GM12878 (cell line): Measurements from ENCODE around the gene DPF3. TPM values are rescaled to one million over a fixed set of nuclear protein-coding genes. Genes with fewer than 3 reads are reported as not detected.

ENCODE experiments used
- ATAC-seq: fragments of 200-7000 bp; cut with Tn5 transposase; 3 replicates; pipeline ENCODE4 v1.9.1; 2020; ENCODE audit warnings: mild to moderate bottlenecking, moderate library complexity
- BruUV-seq: library from RNA; stranded (reverse); fragments of 400-500 nt; replicated peaks from 2 replicates; lab custom pipeline; 2021; lab: Mats Ljungman, UMichigan
- CTCF ChIA-PET: fragments of 300-600 bp; sonication (Branson Sonifier 250); formaldehyde crosslinking; extraction: SDS; loops from one replicate; lab custom pipeline; 2021; ENCODE audit warnings: inconsistent platforms; lab: Yijun Ruan, JAX
- POLR2A ChIA-PET: fragments of 350-600 bp; formaldehyde crosslinking; extraction: SDS; loops from one replicate; lab custom pipeline; 2021; ENCODE audit warnings: inconsistent platforms; lab: Charles Lee
- RAD21 ChIA-PET: fragments of 300-600 bp; sonication (Branson Sonifier 250); formaldehyde crosslinking; loops from one replicate; lab custom pipeline; 2023; ENCODE audit warnings: antibody characterized with exemption; ENCODE audit not compliant: unreplicated experiment; lab: Charles Lee
- SMC1A ChIA-PET: fragments of 300-600 bp; sonication (Branson Sonifier 250); formaldehyde crosslinking; loops from one replicate; lab custom pipeline; 2023; ENCODE audit not compliant: unreplicated experiment, uncharacterized antibody; lab: Charles Lee
- DNase-seq: peaks from one replicate; pipeline ENCODE4 v3.0.0-alpha.2; 2011; ENCODE audit warnings: low read depth, low spot score
- FAIRE-seq: peaks from 3 replicates; lab custom pipeline; 2011; peaks lifted over from hg19 to GRCh38; lab: Jason Lieb, UNC
- H2AFZ ChIP-seq: 2 replicates; pipeline ENCODE4 v1.6.0; 2011; ENCODE audit warnings: low read depth, low read length, control low read depth; ENCODE audit not compliant: control insufficient read depth
- H3K27ac ChIP-seq: 2 replicates; pipeline ENCODE4 v1.5.1; 2011; ENCODE audit warnings: control low read depth; ENCODE audit not compliant: control insufficient read depth, insufficient read depth
- H3K27me3 ChIP-seq, 2 experiments: replicated peaks in 1 of 2; 2 replicates each; pipeline versions ENCODE4 v1.6.0 to v1.6.1; 2011; ENCODE audit warnings: low read length in 1 of 2; ENCODE audit not compliant: control insufficient read depth in 2 of 2, insufficient read depth in 2 of 2
- H3K36me3 ChIP-seq, 2 experiments: 2 replicates each; pipeline ENCODE4 v1.5.1; 2011; ENCODE audit warnings: low read length in 1 of 2; ENCODE audit not compliant: control insufficient read depth in 2 of 2, insufficient read depth in 2 of 2
- H3K4me1 ChIP-seq: 2 replicates; pipeline ENCODE4 v1.6.1; 2011; ENCODE audit warnings: mild to moderate bottlenecking, low read length, moderate library complexity, mixed read lengths; ENCODE audit not compliant: control insufficient read depth, insufficient read depth
- H3K4me2 ChIP-seq: 2 replicates; pipeline ENCODE4 v1.6.0; 2011; ENCODE audit warnings: control low read depth; ENCODE audit not compliant: control insufficient read depth, insufficient read depth
- H3K4me3 ChIP-seq: fragments of 200-600 bp; sonication (generic); 2 replicates; pipeline ENCODE4 v1.5.1; 2016
- H3K79me2 ChIP-seq: 2 replicates; pipeline ENCODE4 v1.6.0; 2011; ENCODE audit warnings: low read length; ENCODE audit not compliant: control insufficient read depth, insufficient read depth
- H3K9ac ChIP-seq: 2 replicates; pipeline ENCODE4 v1.8.0; 2011; ENCODE audit warnings: low read length, control low read depth, mixed read lengths; ENCODE audit not compliant: control insufficient read depth, insufficient read depth
- H3K9me3 ChIP-seq: replicated peaks from 3 replicates; pipeline ENCODE4 v1.5.1; 2011; ENCODE audit warnings: mild to moderate bottlenecking, low read length; ENCODE audit not compliant: control insufficient read depth, insufficient read depth
- H4K20me1 ChIP-seq: 2 replicates; pipeline ENCODE4 v1.6.0; 2011; ENCODE audit not compliant: control insufficient read depth, insufficient read depth
- E2F4 ChIP-seq: IDR thresholded peaks from 2 replicates; pipeline ENCODE4 v1.6.1; 2012; ENCODE audit warnings: low read depth, low read length, improper control_type of control experiment
- GABPA ChIP-seq: IDR thresholded peaks from 2 replicates; pipeline ENCODE4 v1.6.1; 2014; ENCODE audit warnings: antibody characterized with exemption, low read depth, mild to moderate bottlenecking, inconsistent platforms
- IRF5 ChIP-seq: fragments of 450-650 bp; IDR thresholded peaks from 2 replicates; pipeline ENCODE4 v1.6.1; 2017; ENCODE audit warnings: borderline replicate concordance
- LARP7 ChIP-seq: fragments of 450-650 bp; IDR thresholded peaks from 2 replicates; pipeline ENCODE4 v1.6.1; 2017; ENCODE audit warnings: mild to moderate bottlenecking
- MEF2A ChIP-seq: IDR thresholded peaks from 2 replicates; pipeline ENCODE4 v1.6.1; 2011; ENCODE audit warnings: low read depth, mild to moderate bottlenecking, low read length, moderate library complexity; ENCODE audit not compliant: insufficient read depth
- ZBTB11 ChIP-seq: fragments of 450-650 bp; formaldehyde crosslinking; IDR thresholded peaks from 2 replicates; pipeline ENCODE4 v1.5.0; 2022; ENCODE audit warnings: mild to moderate bottlenecking, missing genetic modification characterization
- WGBS: methylation state at CpG from one replicate; pipeline ENCODE4 v1.1.6; 2016; ENCODE audit warnings: low lambda C conversion rate; ENCODE audit not compliant: insufficient replicate concordance, insufficient coverage; ENCODE audit errors: missing lambda C conversion rate; 5-methylcytosine and 5-hydroxymethylcytosine counted together
- in situ Hi-C: fragments of 300-500 bp; cut with MboI; formaldehyde crosslinking; loops from 9 replicates; pipeline ENCODE4 v1.14.3; 2018; ENCODE audit warnings: mixed read lengths
- intact Hi-C: fragments of 100-400 bp; cut with micrococcal nuclease; formaldehyde crosslinking; loops from one replicate; pipeline ENCODE4 v1.14.2; 2022; ENCODE audit not compliant: unreplicated experiment
- polyA plus RNA-seq, 11 experiments: library from polyadenylated mRNA; depleted of rRNA in 4 of 11; unstranded in 6 of 11; stranded (reverse) in 5 of 11; fragments of >200 nt; fragmentation: Nextera tagmentation in 4 of 11; fragmentation: Illumina TruSeq in 1 of 11; extraction: Ambion mirVana in 4 of 11; extraction: Trizol in 1 of 11; gene quantifications; 1 replicate in 1 of 11; 2 replicates in 10 of 11; pipeline versions ENCODE4 v1.2.1 to v1.2.3, GENCODE V29; 2011 to 2016; ENCODE audit warnings: inconsistent platforms in 2 of 11, missing spikeins in 2 of 11, low read depth in 1 of 11
- total RNA-seq, 4 experiments: library from RNA; depleted of rRNA in 3 of 4; stranded (reverse); fragments of >200 nt in 3 of 4; fragmentation: Illumina TruSeq in 1 of 4; extraction: Trizol in 1 of 4; gene quantifications; 2 replicates each; pipeline versions ENCODE4 v1.2.1 to v1.2.3, GENCODE V29; 2013 to 2021
- TF ChIP-seq, protein P1 (sequence below): fragments of 450-650 bp; IDR thresholded peaks from 2 replicates; pipeline ENCODE4 v1.6.1; 2017; ENCODE audit warnings: mild to moderate bottlenecking, low read depth, inconsistent platforms; ENCODE audit not compliant: poor library complexity, severe bottlenecking

The DPF3 gene
- total and polyA plus RNA-seq, 10 of the 15 experiments (the other 5 are each of a cell fraction or from before 2014, with no cell fraction given), result 0.69 to 8.0 (median 2.2) TPM

DNA sequence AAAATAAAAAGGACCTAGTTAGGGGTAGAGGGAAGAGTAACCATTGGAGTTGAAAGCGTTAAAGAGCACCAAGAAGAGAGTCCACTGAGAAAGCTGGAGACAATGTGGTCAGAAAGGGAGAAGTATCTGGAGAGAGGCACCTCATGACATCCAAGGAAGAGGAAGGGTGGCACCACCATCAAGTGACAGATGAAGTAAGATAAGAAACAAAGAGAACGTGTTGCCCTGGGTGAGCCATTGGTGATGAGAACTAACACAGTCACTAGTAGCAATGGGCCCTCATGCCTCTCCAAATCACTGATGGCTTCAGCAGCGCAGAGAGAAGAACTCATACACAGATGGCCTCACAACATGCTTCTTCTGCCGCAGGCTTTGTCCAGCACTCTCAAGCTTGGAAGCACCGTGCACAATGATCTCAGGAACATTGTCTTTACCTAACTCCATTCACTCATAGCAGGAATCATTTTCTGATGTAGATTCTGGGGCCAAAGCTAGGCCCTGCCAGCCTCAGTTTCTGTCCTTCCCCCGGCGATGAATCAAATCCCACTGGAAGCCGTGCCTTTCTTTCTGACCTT lies 252.9 kb downstream of the DPF3 start:
- POLR2A ChIA-PET, result no interaction called here
- Histone ChIP-seq H2AFZ (no peak overlapping the region), H3K4me2 (no peak overlapping the region), H4K20me1 (no peaks in the 10 kb centered on the region), H3K9ac (no peak overlapping the region), H3K79me2 (no peaks in the 10 kb centered on the region), H3K36me3 (no peaks in the 10 kb centered on the region), H3K4me3 (no peak overlapping the region), H3K27ac (no peak overlapping the region), H3K9me3 (peaks cover 5% of the 10 kb centered on the region; the same call in 2 of the 3 replicates), H3K4me1 (no peaks in the 10 kb centered on the region), H3K27me3 (no peaks in the 10 kb centered on the region)
- intact Hi-C loops, result no loop called here
- no peak for ATAC-seq
- no TSS peak for BruUV-seq
- TF ChIP-seq ZBTB11 (CRISPR knock-in tag), result no peak
- CTCF ChIA-PET, result no interaction called here
- no peak for DNase-seq
- in situ Hi-C loops, result no loop called here
- FAIRE-seq, result no peak
- 68% methylated on average over 8 of the region's 8 CpGs for WGBS
- SMC1A ChIA-PET, result no interaction called here
- RAD21 ChIA-PET, result no interaction called here

- Histone ChIP-seq H2AFZ (no peak overlapping the region), H3K9me3 (peaks cover 5% of the 10 kb centered on the region; the same call in 2 of the 3 replicates), H3K9ac (no peak overlapping the region), H3K27ac (no peak overlapping the region), H3K36me3 (no peaks in the 10 kb centered on the region), H3K4me1 (peaks cover 5% of the 10 kb centered on the region), H3K4me2 (no peak overlapping the region), H3K4me3 (no peak overlapping the region), H4K20me1 (no peaks in the 10 kb centered on the region), H3K27me3 (peaks cover 0 to 2% of the 10 kb centered on the region in 2 experiments; a peak in 1 of 4 replicates), H3K79me2 (no peaks in the 10 kb centered on the region)
- in situ Hi-C loops, result no loop called here
- POLR2A ChIA-PET, result no interaction called here
- no TSS peak for BruUV-seq
- SMC1A ChIA-PET, result interaction anchor here (1.1 to 1.4 kb wide), 2 partner anchors 11 to 13 kb away, joined by 5 to 8 read pairs; no protein-coding TSS in a partner anchor
- no peak for FAIRE-seq
- CTCF ChIA-PET, result interaction anchor here (0.9 to 1.2 kb wide), 2 partner anchors 42 to 266 kb away, joined by 3 read pairs; no protein-coding TSS in a partner anchor
- no peak for ATAC-seq
- DNase-seq, result no peak
- intact Hi-C loops, result loop anchor here (2.0 kb wide), 1 partner anchor 119 kb away; no protein-coding TSS in a partner anchor
- WGBS, result 54% methylated on average over 3 of the region's 3 CpGs
- RAD21 ChIA-PET, result interaction anchor here (0.7 to 1.2 kb wide), 2 partner anchors 23 to 71 kb away, joined by 3 to 4 read pairs; no protein-coding TSS in a partner anchor
- TF ChIP-seq LARP7, result no peak
- TF ChIP-seq, protein P1, sequence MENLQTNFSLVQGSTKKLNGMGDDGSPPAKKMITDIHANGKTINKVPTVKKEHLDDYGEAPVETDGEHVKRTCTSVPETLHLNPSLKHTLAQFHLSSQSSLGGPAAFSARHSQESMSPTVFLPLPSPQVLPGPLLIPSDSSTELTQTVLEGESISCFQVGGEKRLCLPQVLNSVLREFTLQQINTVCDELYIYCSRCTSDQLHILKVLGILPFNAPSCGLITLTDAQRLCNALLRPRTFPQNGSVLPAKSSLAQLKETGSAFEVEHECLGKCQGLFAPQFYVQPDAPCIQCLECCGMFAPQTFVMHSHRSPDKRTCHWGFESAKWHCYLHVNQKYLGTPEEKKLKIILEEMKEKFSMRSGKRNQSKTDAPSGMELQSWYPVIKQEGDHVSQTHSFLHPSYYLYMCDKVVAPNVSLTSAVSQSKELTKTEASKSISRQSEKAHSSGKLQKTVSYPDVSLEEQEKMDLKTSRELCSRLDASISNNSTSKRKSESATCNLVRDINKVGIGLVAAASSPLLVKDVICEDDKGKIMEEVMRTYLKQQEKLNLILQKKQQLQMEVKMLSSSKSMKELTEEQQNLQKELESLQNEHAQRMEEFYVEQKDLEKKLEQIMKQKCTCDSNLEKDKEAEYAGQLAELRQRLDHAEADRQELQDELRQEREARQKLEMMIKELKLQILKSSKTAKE, result no peak
- no peak for TF ChIP-seq E2F4
- TF ChIP-seq MEF2A, result no peak
- TF ChIP-seq GABPA, result no peak
- TF ChIP-seq IRF5, result no peak
Observed at GRCh38 chr14:72638021-72638420, 255.9 kb downstream of the DPF3 start.
